GM12878 (cell line): ENCODE measurements around the gene CADPS. TPM values are rescaled to one million over a fixed set of nuclear protein-coding genes. Genes with fewer than 3 reads are reported as not detected.

ENCODE experiments used
- ATAC-seq: fragments of 200-7000 bp; cut with Tn5 transposase; 3 replicates; pipeline ENCODE4 v1.9.1; 2020; ENCODE audit warnings: mild to moderate bottlenecking, moderate library complexity
- BruUV-seq: library from RNA; stranded (reverse); fragments of 400-500 nt; replicated peaks from 2 replicates; lab custom pipeline; 2021; lab: Mats Ljungman, UMichigan
- CTCF ChIA-PET: fragments of 300-600 bp; sonication (Branson Sonifier 250); formaldehyde crosslinking; extraction: SDS; loops from one replicate; lab custom pipeline; 2021; ENCODE audit warnings: inconsistent platforms; lab: Yijun Ruan, JAX
- POLR2A ChIA-PET: fragments of 350-600 bp; formaldehyde crosslinking; extraction: SDS; loops from one replicate; lab custom pipeline; 2021; ENCODE audit warnings: inconsistent platforms; lab: Charles Lee
- RAD21 ChIA-PET: fragments of 300-600 bp; sonication (Branson Sonifier 250); formaldehyde crosslinking; loops from one replicate; lab custom pipeline; 2023; ENCODE audit warnings: antibody characterized with exemption; ENCODE audit not compliant: unreplicated experiment; lab: Charles Lee
- SMC1A ChIA-PET: fragments of 300-600 bp; sonication (Branson Sonifier 250); formaldehyde crosslinking; loops from one replicate; lab custom pipeline; 2023; ENCODE audit not compliant: unreplicated experiment, uncharacterized antibody; lab: Charles Lee
- DNase-seq: peaks from one replicate; pipeline ENCODE4 v3.0.0-alpha.2; 2011; ENCODE audit warnings: low read depth, low spot score
- FAIRE-seq: peaks from 3 replicates; lab custom pipeline; 2011; peaks lifted over from hg19 to GRCh38; lab: Jason Lieb, UNC
- H2AFZ ChIP-seq: 2 replicates; pipeline ENCODE4 v1.6.0; 2011; ENCODE audit warnings: low read depth, low read length, control low read depth; ENCODE audit not compliant: control insufficient read depth
- H3K27ac ChIP-seq: 2 replicates; pipeline ENCODE4 v1.5.1; 2011; ENCODE audit warnings: control low read depth; ENCODE audit not compliant: control insufficient read depth, insufficient read depth
- H3K27me3 ChIP-seq, 2 experiments: replicated peaks in 1 of 2; 2 replicates each; pipeline versions ENCODE4 v1.6.0 to v1.6.1; 2011; ENCODE audit warnings: low read length in 1 of 2; ENCODE audit not compliant: control insufficient read depth in 2 of 2, insufficient read depth in 2 of 2
- H3K36me3 ChIP-seq, 2 experiments: 2 replicates each; pipeline ENCODE4 v1.5.1; 2011; ENCODE audit warnings: low read length in 1 of 2; ENCODE audit not compliant: control insufficient read depth in 2 of 2, insufficient read depth in 2 of 2
- H3K4me1 ChIP-seq: 2 replicates; pipeline ENCODE4 v1.6.1; 2011; ENCODE audit warnings: mild to moderate bottlenecking, low read length, moderate library complexity, mixed read lengths; ENCODE audit not compliant: control insufficient read depth, insufficient read depth
- H3K4me2 ChIP-seq: 2 replicates; pipeline ENCODE4 v1.6.0; 2011; ENCODE audit warnings: control low read depth; ENCODE audit not compliant: control insufficient read depth, insufficient read depth
- H3K4me3 ChIP-seq: fragments of 200-600 bp; sonication (generic); 2 replicates; pipeline ENCODE4 v1.5.1; 2016
- H3K79me2 ChIP-seq: 2 replicates; pipeline ENCODE4 v1.6.0; 2011; ENCODE audit warnings: low read length; ENCODE audit not compliant: control insufficient read depth, insufficient read depth
- H3K9ac ChIP-seq: 2 replicates; pipeline ENCODE4 v1.8.0; 2011; ENCODE audit warnings: low read length, control low read depth, mixed read lengths; ENCODE audit not compliant: control insufficient read depth, insufficient read depth
- H3K9me3 ChIP-seq: replicated peaks from 3 replicates; pipeline ENCODE4 v1.5.1; 2011; ENCODE audit warnings: mild to moderate bottlenecking, low read length; ENCODE audit not compliant: control insufficient read depth, insufficient read depth
- H4K20me1 ChIP-seq: 2 replicates; pipeline ENCODE4 v1.6.0; 2011; ENCODE audit not compliant: control insufficient read depth, insufficient read depth
- ATF3 ChIP-seq: IDR thresholded peaks from 2 replicates; pipeline ENCODE4 v1.6.1; 2011; ENCODE audit warnings: low read depth, mild to moderate bottlenecking, low read length, moderate library complexity, borderline replicate concordance; ENCODE audit errors: extremely low read depth
- CBX5 ChIP-seq: sonication (generic); IDR thresholded peaks from 2 replicates; pipeline ENCODE4 v1.6.1; 2016; ENCODE audit warnings: low read depth, moderate library complexity, mild to moderate bottlenecking, inconsistent platforms
- CHD2 ChIP-seq: IDR thresholded peaks from 2 replicates; pipeline ENCODE4 v1.6.1; 2011; ENCODE audit warnings: low read depth, low read length, improper control_type of control experiment, borderline replicate concordance
- CHD4 ChIP-seq: fragments of 200-600 bp; sonication (generic); IDR thresholded peaks from 2 replicates; pipeline ENCODE4 v1.6.1; 2016; ENCODE audit warnings: mild to moderate bottlenecking
- POLR2A ChIP-seq: IDR thresholded peaks from 2 replicates; pipeline ENCODE4 v1.6.1; 2011; ENCODE audit warnings: low read depth, mild to moderate bottlenecking, low read length
- POLR2AphosphoS2 ChIP-seq: IDR thresholded peaks from 2 replicates; pipeline ENCODE4 v1.6.1; 2011; ENCODE audit warnings: low read depth, mild to moderate bottlenecking, low read length, improper control_type of control experiment, moderate library complexity
- RAD21 ChIP-seq: IDR thresholded peaks from 2 replicates; pipeline ENCODE4 v1.6.1; 2011; ENCODE audit warnings: mild to moderate bottlenecking, low read depth, low read length, moderate library complexity; ENCODE audit not compliant: insufficient read depth
- RELA ChIP-seq: fragments of 450-650 bp; IDR thresholded peaks from 2 replicates; pipeline ENCODE4 v1.8.0; 2014; ENCODE audit warnings: borderline replicate concordance; ENCODE audit not compliant: partially characterized antibody
- SIN3A ChIP-seq: IDR thresholded peaks from 2 replicates; pipeline ENCODE4 v1.6.1; 2012; ENCODE audit warnings: low read depth, low read length, improper control_type of control experiment
- SRF ChIP-seq, 2 experiments: IDR thresholded peaks; 2 replicates each; pipeline ENCODE4 v1.6.1; 2011; ENCODE audit warnings: low read depth in 2 of 2, low read length in 2 of 2, mild to moderate bottlenecking in 1 of 2, moderate library complexity in 1 of 2
- ZBED1 ChIP-seq: IDR thresholded peaks from 2 replicates; pipeline ENCODE4 v1.6.1; 2016; ENCODE audit warnings: borderline replicate concordance
- ZNF592 ChIP-seq: fragments of 450-650 bp; IDR thresholded peaks from 2 replicates; pipeline ENCODE4 v1.6.1; 2017; ENCODE audit warnings: mild to moderate bottlenecking, moderate library complexity
- ZNF687 ChIP-seq: fragments of 450-650 bp; IDR thresholded peaks from 2 replicates; pipeline ENCODE4 v1.6.1; 2017; ENCODE audit warnings: mild to moderate bottlenecking, moderate library complexity
- WGBS: methylation state at CpG from one replicate; pipeline ENCODE4 v1.1.6; 2016; ENCODE audit warnings: low lambda C conversion rate; ENCODE audit not compliant: insufficient replicate concordance, insufficient coverage; ENCODE audit errors: missing lambda C conversion rate; 5-methylcytosine and 5-hydroxymethylcytosine counted together
- in situ Hi-C: fragments of 300-500 bp; cut with MboI; formaldehyde crosslinking; loops from 9 replicates; pipeline ENCODE4 v1.14.3; 2018; ENCODE audit warnings: mixed read lengths
- intact Hi-C: fragments of 100-400 bp; cut with micrococcal nuclease; formaldehyde crosslinking; loops from one replicate; pipeline ENCODE4 v1.14.2; 2022; ENCODE audit not compliant: unreplicated experiment
- polyA plus RNA-seq, 11 experiments: library from polyadenylated mRNA; depleted of rRNA in 4 of 11; unstranded in 6 of 11; stranded (reverse) in 5 of 11; fragments of >200 nt; fragmentation: Nextera tagmentation in 4 of 11; fragmentation: Illumina TruSeq in 1 of 11; extraction: Ambion mirVana in 4 of 11; extraction: Trizol in 1 of 11; gene quantifications; 1 replicate in 1 of 11; 2 replicates in 10 of 11; pipeline versions ENCODE4 v1.2.1 to v1.2.3, GENCODE V29; 2011 to 2016; ENCODE audit warnings: inconsistent platforms in 2 of 11, missing spikeins in 2 of 11, low read depth in 1 of 11
- total RNA-seq, 4 experiments: library from RNA; depleted of rRNA in 3 of 4; stranded (reverse); fragments of >200 nt in 3 of 4; fragmentation: Illumina TruSeq in 1 of 4; extraction: Trizol in 1 of 4; gene quantifications; 2 replicates each; pipeline versions ENCODE4 v1.2.1 to v1.2.3, GENCODE V29; 2013 to 2021

CADPS gene
- total and polyA plus RNA-seq, 10 of the 15 experiments (the other 5 are each of a cell fraction or from before 2014, with no cell fraction given) = 0.20 TPM; not detected in 9

GRCh38 chr3:62679988-62680387 is 195.2 kb downstream of the CADPS start:
- DNase-seq (no peak), FAIRE-seq (no peak), ATAC-seq (no peak)
- Histone ChIP-seq H3K36me3 (no peaks in the 10 kb centered on the region), H2AFZ (no peak overlapping the region), H3K79me2 (no peaks in the 10 kb centered on the region), H3K4me3 (no peak overlapping the region), H3K4me1 (no peaks in the 10 kb centered on the region), H3K27me3 (no peaks in the 10 kb centered on the region), H3K9ac (no peak overlapping the region), H4K20me1 (no peaks in the 10 kb centered on the region), H3K27ac (no peak overlapping the region), H3K4me2 (no peak overlapping the region), H3K9me3 (no peaks in the 10 kb centered on the region)
- no TSS peak for BruUV-seq
- in situ Hi-C loops = no loop called here
- 25% methylated on average over 3 of the region's 3 CpGs for WGBS
- TF ChIP-seq ATF3 (no peak), CHD4 (no peak), POLR2AphosphoS2 (no peak), POLR2A (no peak), ZNF592 (no peak), CHD2 (no peak), ZNF687 (no peak), SRF (IDR thresholded peaks at IDR 0.05; ENCODE audit: low read depth in 2 of 2, low read length in 2 of 2) (no peak), ZBED1 (no peak), RELA (no peak), CBX5 (no peak), RAD21 (no peak), SIN3A (no peak)
- intact Hi-C loops = no loop called here
- ChIA-PET CTCF (no interaction called here), RAD21 (no interaction called here), POLR2A (no interaction called here), SMC1A (no interaction called here)
